A549 (cell line): ENCODE results near the gene NT5DC2. TPM values are rescaled to one million over a fixed set of nuclear protein-coding genes. Genes with fewer than 3 reads are reported as not detected.

Experiments
- ATAC-seq, 2 experiments: fragments of 200-7000 bp in 1 of 2; fragments of >200 bp in 1 of 2; cut with Nextera tagmentation in 1 of 2; cut with Tn5 transposase in 1 of 2; 3 replicates each; pipeline versions ENCODE4 v1.8.0 to v1.9.1; 2018 to 2020; ENCODE audit warnings: mild to moderate bottlenecking in 1 of 2, moderate library complexity in 1 of 2
- CTCF ChIA-PET: fragments of 300-600 bp; sonication (Branson Sonifier 250); formaldehyde crosslinking; extraction: SDS; loops from one replicate; lab custom pipeline; 2021; ENCODE audit warnings: antibody characterized with exemption, inconsistent platforms; lab: Yijun Ruan, JAX
- POLR2A ChIA-PET: fragments of 350-600 bp; formaldehyde crosslinking; extraction: SDS; loops from one replicate; lab custom pipeline; 2021; ENCODE audit warnings: antibody characterized with exemption, inconsistent platforms; lab: Yijun Ruan, JAX
- DNase-seq, 2 experiments: peaks; one replicate each; pipeline versions ENCODE4 v3.0.0 to v3.0.0-alpha.2; 2011 to 2016; ENCODE audit warnings: low read depth in 1 of 2, low spot score in 1 of 2
- FAIRE-seq: peaks from 2 replicates; lab custom pipeline; 2011; peaks lifted over from hg19 to GRCh38; lab: Jason Lieb, UNC
- H3K27ac ChIP-seq, 2 experiments: fragments of >200 bp; sonication (Bioruptor Twin); formaldehyde crosslinking; 3 replicates each; pipeline ENCODE4 v1.5.1; 2016 to 2017
- H3K4me1 ChIP-seq: fragments of >200 bp; sonication (Bioruptor Twin); formaldehyde crosslinking; 3 replicates; pipeline ENCODE4 v1.6.1; 2016
- H3K4me2 ChIP-seq: fragments of >200 bp; sonication (Bioruptor Twin); formaldehyde crosslinking; 3 replicates; pipeline ENCODE4 v1.6.1; 2016
- H3K4me3 ChIP-seq: fragments of >200 bp; sonication (Bioruptor Twin); formaldehyde crosslinking; 3 replicates; pipeline ENCODE4 v1.5.1; 2016
- H3K9me3 ChIP-seq: fragments of >200 bp; sonication (Bioruptor Twin); formaldehyde crosslinking; 3 replicates; pipeline ENCODE4 v1.6.1; 2016
- CHD2 ChIP-seq: fragments of 150-350 bp; IDR thresholded peaks from 2 replicates; pipeline ENCODE4 v1.6.1; 2014; ENCODE audit warnings: low read length; ENCODE audit not compliant: partially characterized antibody
- EHMT2 ChIP-seq: fragments of 200-600 bp; sonication (generic); IDR thresholded peaks from 2 replicates; pipeline ENCODE4 v1.6.1; 2016; ENCODE audit warnings: antibody characterized with exemption, low read depth, mild to moderate bottlenecking, moderate library complexity
- ESRRA ChIP-seq: fragments of 150-350 bp; IDR thresholded peaks from 2 replicates; pipeline ENCODE4 v1.6.1; 2014; ENCODE audit warnings: mild to moderate bottlenecking, low read length, borderline replicate concordance
- FOSL2 ChIP-seq, 2 experiments: fragments of 450-650 bp in 1 of 2; fragments of >200 bp in 1 of 2; sonication (Bioruptor Twin) in 1 of 2; formaldehyde crosslinking; IDR thresholded peaks; 2 replicates each; pipeline versions ENCODE4 v1.5.0 to v1.6.1; 2016 to 2020; ENCODE audit warnings: mild to moderate bottlenecking in 1 of 2, moderate library complexity in 1 of 2
- FOXS1 ChIP-seq: fragments of 250-450 bp; sonication (Bioruptor Pico); IDR thresholded peaks from 2 replicates; pipeline ENCODE4 v1.5.0; 2020; ENCODE audit warnings: mild to moderate bottlenecking, moderate library complexity
- HOXA7 ChIP-seq: fragments of 250-450 bp; sonication (Bioruptor Pico); IDR thresholded peaks from 2 replicates; pipeline ENCODE4 v1.5.0; 2020; ENCODE audit warnings: mild to moderate bottlenecking, moderate library complexity
- KDM5A ChIP-seq: fragments of 200-600 bp; sonication (generic); IDR thresholded peaks from 2 replicates; pipeline ENCODE4 v1.6.1; 2016; ENCODE audit warnings: antibody characterized with exemption, mild to moderate bottlenecking
- MAZ ChIP-seq: fragments of 150-350 bp; IDR thresholded peaks from 2 replicates; pipeline ENCODE4 v1.6.1; 2014; ENCODE audit warnings: antibody characterized with exemption, low read depth, low read length, borderline replicate concordance
- MYC ChIP-seq: IDR thresholded peaks from 2 replicates; pipeline ENCODE4 v1.6.1; 2012; ENCODE audit warnings: mild to moderate bottlenecking, inconsistent platforms, low read length, improper control_type of control experiment, borderline replicate concordance
- NR3C1 ChIP-seq: fragments of >200 bp; sonication (Bioruptor Twin); formaldehyde crosslinking; IDR thresholded peaks from 3 replicates; pipeline ENCODE4 v1.6.1; 2017
- PHF8 ChIP-seq: fragments of 200-600 bp; sonication (generic); IDR thresholded peaks from 2 replicates; pipeline ENCODE4 v1.6.1; 2016; ENCODE audit warnings: low read depth, mild to moderate bottlenecking, antibody characterized with exemption, moderate library complexity, borderline replicate concordance
- RAD21 ChIP-seq, 2 experiments: fragments of >200 bp in 1 of 2; sonication (Bioruptor Twin) in 1 of 2; formaldehyde crosslinking in 1 of 2; IDR thresholded peaks in 1 of 2; conservative IDR thresholded peaks in 1 of 2; 2 replicates in 1 of 2; 3 replicates in 1 of 2; pipeline ENCODE4 v1.6.1; 2012 to 2018; ENCODE audit warnings: inconsistent platforms in 1 of 2
- RARB ChIP-seq: fragments of 250-450 bp; sonication (Bioruptor Pico); IDR thresholded peaks from 2 replicates; pipeline ENCODE4 v1.8.0; 2021; ENCODE audit warnings: mild to moderate bottlenecking, moderate library complexity
- RFX5 ChIP-seq: fragments of 450-650 bp; IDR thresholded peaks from 2 replicates; pipeline ENCODE4 v1.7.1; 2014; ENCODE audit warnings: antibody characterized with exemption, mild to moderate bottlenecking, moderate library complexity
- TFCP2L1 ChIP-seq: fragments of 250-450 bp; sonication (Bioruptor Pico); IDR thresholded peaks from 2 replicates; pipeline ENCODE4 v1.5.0; 2021; ENCODE audit warnings: mild to moderate bottlenecking
- TP53 ChIP-seq: fragments of 250-450 bp; sonication (Bioruptor Pico); IDR thresholded peaks from 2 replicates; pipeline ENCODE4 v1.5.0; 2021; ENCODE audit warnings: mild to moderate bottlenecking, moderate library complexity
- ZFP36 ChIP-seq: fragments of 450-650 bp; IDR thresholded peaks from 2 replicates; pipeline ENCODE4 v1.6.1; 2014; ENCODE audit warnings: borderline replicate concordance; ENCODE audit not compliant: partially characterized antibody
- ZSCAN20 ChIP-seq: fragments of 250-450 bp; sonication (Bioruptor Pico); IDR thresholded peaks from 2 replicates; pipeline ENCODE4 v1.8.0; 2022; ENCODE audit warnings: mild to moderate bottlenecking, moderate library complexity
- WGBS: methylation state at CpG from one replicate; pipeline ENCODE4 v1.1.6; 2017; ENCODE audit errors: missing lambda C conversion rate; 5-methylcytosine and 5-hydroxymethylcytosine counted together
- polyA plus RNA-seq, 4 experiments: library from polyadenylated mRNA; depleted of rRNA in 3 of 4; stranded (reverse); fragments of >200 nt; fragmentation: RNase III in 1 of 4; extraction: RNeasy Plus Mini Kit Qiagen cat#74134 plus additional on column Dnase treatment in 1 of 4; gene quantifications; 2 replicates in 3 of 4; 3 replicates in 1 of 4; pipeline ENCODE4 v1.2.3, GENCODE V29; 2011 to 2017
- TF ChIP-seq, protein P1 (sequence below): IDR thresholded peaks from 2 replicates; pipeline ENCODE4 v1.6.1; 2012; ENCODE audit warnings: low read depth, borderline replicate concordance
- TF ChIP-seq, protein P2 (sequence below): fragments of 250-450 bp; sonication (Bioruptor Pico); IDR thresholded peaks from 2 replicates; pipeline ENCODE4 v1.5.0; 2021; ENCODE audit warnings: mild to moderate bottlenecking, moderate library complexity, borderline replicate concordance
- TF ChIP-seq, protein P3 (sequence below): fragments of >200 bp; sonication (Bioruptor Twin); formaldehyde crosslinking; IDR thresholded peaks from 3 replicates; pipeline ENCODE4 v1.5.1; 2016
- TF ChIP-seq, protein P4 (sequence below): fragments of 450-650 bp; IDR thresholded peaks from 2 replicates; pipeline ENCODE4 v1.6.1; 2014; ENCODE audit warnings: antibody characterized with exemption

Gene NT5DC2
- polyA plus RNA-seq, 2 of the 4 experiments (the other 2 are of a cell fraction): 23.2 to 81.1 TPM

DNA sequence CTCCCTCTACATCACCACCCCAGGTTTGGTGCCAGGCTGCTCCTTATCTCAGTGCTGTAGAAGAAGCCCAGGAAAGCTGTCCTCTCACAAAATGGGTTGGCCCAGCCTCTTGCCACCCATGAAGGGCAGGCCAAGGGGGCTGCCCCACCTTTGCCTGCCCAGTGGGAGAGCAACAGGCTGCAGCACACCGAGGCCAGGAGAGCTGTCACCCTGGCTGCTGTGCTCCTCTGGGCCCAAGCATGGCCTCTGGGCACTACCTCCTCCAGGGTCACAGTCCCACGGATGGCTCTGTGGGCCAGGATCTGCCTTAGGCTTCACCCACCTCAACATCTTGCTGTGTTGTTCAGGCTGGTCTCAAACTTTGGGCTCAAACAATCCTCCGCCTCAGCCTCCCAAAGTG is 44.9 kb downstream of the NT5DC2 start:
- FAIRE-seq: no peak
- POLR2A ChIA-PET: no interaction called here
- no peaks in the 10 kb centered on the region for H3K9me3 ChIP-seq
- WGBS: 100% methylated on average over 1 of the region's 3 CpGs
- no peaks in the 10 kb centered on the region for H3K4me1 ChIP-seq
- no peak overlapping the region for H3K4me3 ChIP-seq
- CTCF ChIA-PET: interaction anchor here (0.9 to 2.1 kb wide), 2 partner anchors 16 kb away, joined by 4 to 15 read pairs; no protein-coding TSS in a partner anchor
- no peak overlapping the region for H3K27ac ChIP-seq
- H3K4me2 ChIP-seq: no peak overlapping the region
- no peak for ATAC-seq
- DNase-seq: no peak
- TF ChIP-seq FOXS1 (CRISPR knock-in tag) (no peak), RAD21 (conservative IDR thresholded peaks at IDR 0.05 in 1 of 2, IDR thresholded peaks at IDR 0.05 in 1 of 2) (no peak), MAZ (no peak), NR3C1 (no peak), RARB (no peak)
- TF ChIP-seq, protein P1, sequence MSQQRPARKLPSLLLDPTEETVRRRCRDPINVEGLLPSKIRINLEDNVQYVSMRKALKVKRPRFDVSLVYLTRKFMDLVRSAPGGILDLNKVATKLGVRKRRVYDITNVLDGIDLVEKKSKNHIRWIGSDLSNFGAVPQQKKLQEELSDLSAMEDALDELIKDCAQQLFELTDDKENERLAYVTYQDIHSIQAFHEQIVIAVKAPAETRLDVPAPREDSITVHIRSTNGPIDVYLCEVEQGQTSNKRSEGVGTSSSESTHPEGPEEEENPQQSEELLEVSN: no peak

DNA sequence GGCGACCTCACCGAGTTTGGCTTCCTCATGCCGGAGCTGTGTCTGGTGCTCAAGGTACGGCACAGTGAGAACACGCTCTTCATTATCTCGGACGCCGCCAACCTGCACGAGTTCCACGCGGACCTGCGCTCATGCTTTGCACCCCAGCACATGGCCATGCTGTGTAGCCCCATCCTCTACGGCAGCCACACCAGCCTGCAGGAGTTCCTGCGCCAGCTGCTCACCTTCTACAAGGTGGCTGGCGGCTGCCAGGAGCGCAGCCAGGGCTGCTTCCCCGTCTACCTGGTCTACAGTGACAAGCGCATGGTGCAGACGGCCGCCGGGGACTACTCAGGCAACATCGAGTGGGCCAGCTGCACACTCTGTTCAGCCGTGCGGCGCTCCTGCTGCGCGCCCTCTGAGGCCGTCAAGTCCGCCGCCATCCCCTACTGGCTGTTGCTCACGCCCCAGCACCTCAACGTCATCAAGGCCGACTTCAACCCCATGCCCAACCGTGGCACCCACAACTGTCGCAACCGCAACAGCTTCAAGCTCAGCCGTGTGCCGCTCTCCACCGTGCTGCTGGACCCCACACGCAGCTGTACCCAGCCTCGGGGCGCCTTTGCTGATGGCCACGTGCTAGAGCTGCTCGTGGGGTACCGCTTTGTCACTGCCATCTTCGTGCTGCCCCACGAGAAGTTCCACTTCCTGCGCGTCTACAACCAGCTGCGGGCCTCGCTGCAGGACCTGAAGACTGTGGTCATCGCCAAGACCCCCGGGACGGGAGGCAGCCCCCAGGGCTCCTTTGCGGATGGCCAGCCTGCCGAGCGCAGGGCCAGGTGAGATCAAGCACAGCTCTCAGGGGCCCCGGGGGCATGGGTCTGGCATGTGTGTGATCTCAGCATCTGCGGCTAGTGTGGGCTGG is 45.6 kb downstream of the NT5DC2 start:
- no peak for DNase-seq
- H3K27ac ChIP-seq: no peak overlapping the region
- H3K4me3 ChIP-seq: no peak overlapping the region
- H3K9me3 ChIP-seq: no peaks in the 10 kb centered on the region
- ATAC-seq: no peak
- 96% methylated on average over 46 of the region's 59 CpGs for WGBS
- no peak for FAIRE-seq
- ChIA-PET POLR2A (no interaction called here), CTCF (interaction anchor here (0.9 to 2.1 kb wide), 2 partner anchors 16 kb away, joined by 4 to 15 read pairs; no protein-coding TSS in a partner anchor)
- no peak overlapping the region for H3K4me2 ChIP-seq
- no peaks in the 10 kb centered on the region for H3K4me1 ChIP-seq
- TF ChIP-seq FOSL2 (IDR thresholded peaks at IDR 0.05): no peak
- TF ChIP-seq FOSL2 (CRISPR knock-in tag; IDR thresholded peaks at IDR 0.05): no peak
- TF ChIP-seq, protein P2, sequence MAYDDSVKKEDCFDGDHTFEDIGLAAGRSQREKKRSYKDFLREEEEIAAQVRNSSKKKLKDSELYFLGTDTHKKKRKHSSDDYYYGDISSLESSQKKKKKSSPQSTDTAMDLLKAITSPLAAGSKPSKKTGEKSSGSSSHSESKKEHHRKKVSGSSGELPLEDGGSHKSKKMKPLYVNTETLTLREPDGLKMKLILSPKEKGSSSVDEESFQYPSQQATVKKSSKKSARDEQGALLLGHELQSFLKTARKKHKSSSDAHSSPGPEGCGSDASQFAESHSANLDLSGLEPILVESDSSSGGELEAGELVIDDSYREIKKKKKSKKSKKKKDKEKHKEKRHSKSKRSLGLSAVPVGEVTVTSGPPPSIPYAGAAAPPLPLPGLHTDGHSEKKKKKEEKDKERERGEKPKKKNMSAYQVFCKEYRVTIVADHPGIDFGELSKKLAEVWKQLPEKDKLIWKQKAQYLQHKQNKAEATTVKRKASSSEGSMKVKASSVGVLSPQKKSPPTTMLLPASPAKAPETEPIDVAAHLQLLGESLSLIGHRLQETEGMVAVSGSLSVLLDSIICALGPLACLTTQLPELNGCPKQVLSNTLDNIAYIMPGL: no peak
- TF ChIP-seq ZSCAN20 (CRISPR knock-in tag): no peak

DNA sequence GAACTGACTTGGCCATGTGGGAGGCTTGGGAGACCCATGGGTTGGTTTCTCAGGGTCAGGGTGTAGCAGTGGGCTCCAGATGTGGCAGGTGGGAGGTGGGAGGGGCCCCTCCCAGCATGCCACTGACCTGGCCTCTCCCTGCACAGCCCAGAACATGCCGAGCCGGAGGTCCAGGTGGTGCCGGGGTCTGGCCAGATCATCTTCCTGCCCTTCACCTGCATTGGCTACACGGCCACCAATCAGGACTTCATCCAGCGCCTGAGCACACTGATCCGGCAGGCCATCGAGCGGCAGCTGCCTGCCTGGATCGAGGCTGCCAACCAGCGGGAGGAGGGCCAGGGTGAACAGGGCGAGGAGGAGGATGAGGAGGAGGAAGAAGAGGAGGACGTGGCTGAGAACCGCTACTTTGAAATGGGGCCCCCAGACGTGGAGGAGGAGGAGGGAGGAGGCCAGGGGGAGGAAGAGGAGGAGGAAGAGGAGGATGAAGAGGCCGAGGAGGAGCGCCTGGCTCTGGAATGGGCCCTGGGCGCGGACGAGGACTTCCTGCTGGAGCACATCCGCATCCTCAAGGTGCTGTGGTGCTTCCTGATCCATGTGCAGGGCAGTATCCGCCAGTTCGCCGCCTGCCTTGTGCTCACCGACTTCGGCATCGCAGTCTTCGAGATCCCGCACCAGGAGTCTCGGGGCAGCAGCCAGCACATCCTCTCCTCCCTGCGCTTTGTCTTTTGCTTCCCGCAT is 46.4 kb downstream of the NT5DC2 start:
- POLR2A ChIA-PET: no interaction called here
- DNase-seq (no peak), FAIRE-seq (no peak), ATAC-seq (no peak)
- no peak overlapping the region for H3K4me3 ChIP-seq
- 90% methylated on average over 25 of the region's 31 CpGs for WGBS
- CTCF ChIA-PET: interaction anchor here (2.7 kb wide), 1 partner anchor 15 kb away, joined by 8 read pairs; no protein-coding TSS in a partner anchor
- H3K27ac ChIP-seq: no peak overlapping the region
- no peaks in the 10 kb centered on the region for H3K4me1 ChIP-seq
- no peak overlapping the region for H3K4me2 ChIP-seq
- H3K9me3 ChIP-seq: no peaks in the 10 kb centered on the region
- TF ChIP-seq ESRRA (no peak), RFX5 (no peak), MYC (no peak), ZFP36 (no peak), CHD2 (no peak), EHMT2 (no peak), TFCP2L1 (no peak), RARB (no peak), HOXA7 (CRISPR knock-in tag) (no peak), FOSL2 (IDR thresholded peaks at IDR 0.05) (no peak), FOSL2 (CRISPR knock-in tag; IDR thresholded peaks at IDR 0.05) (no peak), PHF8 (no peak), TP53 (no peak), KDM5A (no peak), RAD21 (conservative IDR thresholded peaks at IDR 0.05 in 1 of 2, IDR thresholded peaks at IDR 0.05 in 1 of 2) (no peak)
- TF ChIP-seq, protein P3, sequence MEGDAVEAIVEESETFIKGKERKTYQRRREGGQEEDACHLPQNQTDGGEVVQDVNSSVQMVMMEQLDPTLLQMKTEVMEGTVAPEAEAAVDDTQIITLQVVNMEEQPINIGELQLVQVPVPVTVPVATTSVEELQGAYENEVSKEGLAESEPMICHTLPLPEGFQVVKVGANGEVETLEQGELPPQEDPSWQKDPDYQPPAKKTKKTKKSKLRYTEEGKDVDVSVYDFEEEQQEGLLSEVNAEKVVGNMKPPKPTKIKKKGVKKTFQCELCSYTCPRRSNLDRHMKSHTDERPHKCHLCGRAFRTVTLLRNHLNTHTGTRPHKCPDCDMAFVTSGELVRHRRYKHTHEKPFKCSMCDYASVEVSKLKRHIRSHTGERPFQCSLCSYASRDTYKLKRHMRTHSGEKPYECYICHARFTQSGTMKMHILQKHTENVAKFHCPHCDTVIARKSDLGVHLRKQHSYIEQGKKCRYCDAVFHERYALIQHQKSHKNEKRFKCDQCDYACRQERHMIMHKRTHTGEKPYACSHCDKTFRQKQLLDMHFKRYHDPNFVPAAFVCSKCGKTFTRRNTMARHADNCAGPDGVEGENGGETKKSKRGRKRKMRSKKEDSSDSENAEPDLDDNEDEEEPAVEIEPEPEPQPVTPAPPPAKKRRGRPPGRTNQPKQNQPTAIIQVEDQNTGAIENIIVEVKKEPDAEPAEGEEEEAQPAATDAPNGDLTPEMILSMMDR: no peak
- TF ChIP-seq, protein P4, sequence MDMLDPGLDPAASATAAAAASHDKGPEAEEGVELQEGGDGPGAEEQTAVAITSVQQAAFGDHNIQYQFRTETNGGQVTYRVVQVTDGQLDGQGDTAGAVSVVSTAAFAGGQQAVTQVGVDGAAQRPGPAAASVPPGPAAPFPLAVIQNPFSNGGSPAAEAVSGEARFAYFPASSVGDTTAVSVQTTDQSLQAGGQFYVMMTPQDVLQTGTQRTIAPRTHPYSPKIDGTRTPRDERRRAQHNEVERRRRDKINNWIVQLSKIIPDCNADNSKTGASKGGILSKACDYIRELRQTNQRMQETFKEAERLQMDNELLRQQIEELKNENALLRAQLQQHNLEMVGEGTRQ: no peak
- TF ChIP-seq, protein P2: no peak
